Ovary (tissue), 3 donors: ENCODE results near the gene LAMC3.

Experiments
- EP300 ChIP-seq: sonication (generic); formaldehyde crosslinking; IDR thresholded peaks from one replicate; pipeline ENCODE4 v1.6.1; 2017; ENCODE audit warnings: antibody characterized with exemption
- POLR2A ChIP-seq: fragments of 450-650 bp; IDR thresholded peaks from one replicate; pipeline ENCODE4 v1.6.1; 2017; ENCODE audit warnings: antibody characterized with exemption, mild to moderate bottlenecking, moderate library complexity
- TF ChIP-seq, protein P1 (sequence below), 3 donors: fragments of 450-650 bp in 2 of 3; fragments of 200-600 bp in 1 of 3; IDR thresholded peaks; one replicate each; pipeline versions ENCODE4 v1.5.1 to v1.8.0; 2016 to 2022; ENCODE audit warnings: antibody characterized with exemption in 3 of 3, mild to moderate bottlenecking in 1 of 3
- donor health status: DM: no; HTN: no; CAD: no.

DNA sequence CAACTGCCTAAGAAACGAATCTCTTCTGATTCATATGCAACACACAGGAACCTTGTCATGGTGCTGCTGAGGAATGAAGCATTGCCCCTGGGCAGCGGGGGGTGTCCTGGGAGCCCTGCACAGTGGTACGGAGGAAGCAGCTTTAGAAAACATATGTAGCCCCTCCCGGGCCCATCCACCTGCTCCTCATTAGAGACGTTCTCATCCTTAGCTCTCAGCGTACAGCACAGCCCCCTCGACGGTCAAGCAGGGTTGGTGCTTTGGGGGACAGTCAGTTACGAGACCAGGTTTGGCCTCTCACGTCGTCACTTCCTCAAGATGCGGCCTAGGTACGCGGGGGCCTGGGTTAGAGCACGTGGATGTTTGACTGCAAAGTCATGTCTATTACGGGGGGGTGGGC lies 28.4 kb upstream of the LAMC3 start:
- TF ChIP-seq, protein P1, sequence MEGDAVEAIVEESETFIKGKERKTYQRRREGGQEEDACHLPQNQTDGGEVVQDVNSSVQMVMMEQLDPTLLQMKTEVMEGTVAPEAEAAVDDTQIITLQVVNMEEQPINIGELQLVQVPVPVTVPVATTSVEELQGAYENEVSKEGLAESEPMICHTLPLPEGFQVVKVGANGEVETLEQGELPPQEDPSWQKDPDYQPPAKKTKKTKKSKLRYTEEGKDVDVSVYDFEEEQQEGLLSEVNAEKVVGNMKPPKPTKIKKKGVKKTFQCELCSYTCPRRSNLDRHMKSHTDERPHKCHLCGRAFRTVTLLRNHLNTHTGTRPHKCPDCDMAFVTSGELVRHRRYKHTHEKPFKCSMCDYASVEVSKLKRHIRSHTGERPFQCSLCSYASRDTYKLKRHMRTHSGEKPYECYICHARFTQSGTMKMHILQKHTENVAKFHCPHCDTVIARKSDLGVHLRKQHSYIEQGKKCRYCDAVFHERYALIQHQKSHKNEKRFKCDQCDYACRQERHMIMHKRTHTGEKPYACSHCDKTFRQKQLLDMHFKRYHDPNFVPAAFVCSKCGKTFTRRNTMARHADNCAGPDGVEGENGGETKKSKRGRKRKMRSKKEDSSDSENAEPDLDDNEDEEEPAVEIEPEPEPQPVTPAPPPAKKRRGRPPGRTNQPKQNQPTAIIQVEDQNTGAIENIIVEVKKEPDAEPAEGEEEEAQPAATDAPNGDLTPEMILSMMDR (IDR thresholded peaks at IDR 0.05) = no peak
- TF ChIP-seq EP300 (no peak), POLR2A (no peak)
